Stomach (tissue), 9 donors: ENCODE data around the gene OTOP1. TPM values are rescaled to one million over a fixed set of nuclear protein-coding genes. Genes with fewer than 3 reads are reported as not detected.
"Not testable (repeated sequence)": the region's sequence is repeated elsewhere in the genome, so short reads cannot be mapped to it uniquely, and the experiment has no call there.

Experiments
- DNase-seq, 2 donors: peaks; one replicate each; pipeline versions ENCODE4 v3.0.0 to v3.0.0-alpha.2; 2013 to 2019
- H3K27ac ChIP-seq, 5 donors: fragments of 200-600 bp in 4 of 5; sonication (generic) in 4 of 5; one replicate each; pipeline ENCODE4 v1.5.1; 2013 to 2019; ENCODE audit warnings: mild to moderate bottlenecking in 1 of 5, moderate library complexity in 1 of 5
- H3K27me3 ChIP-seq, 3 donors: fragments of 200-600 bp; sonication (generic); one replicate each; pipeline ENCODE4 v1.5.1; 2017 to 2019; ENCODE audit warnings: mixed run types in 1 of 3
- H3K36me3 ChIP-seq, 4 donors: fragments of 200-600 bp; sonication (generic); 1 replicate in 3 of 4; 2 replicates in 1 of 4; pipeline ENCODE4 v1.5.1; 2016 to 2019
- H3K4me1 ChIP-seq, 4 donors: fragments of 200-600 bp; sonication (generic); one replicate each; pipeline ENCODE4 v1.5.1; 2016 to 2019
- H3K4me3 ChIP-seq, 4 donors: fragments of 200-600 bp; sonication (generic) in 3 of 4; one replicate each; pipeline ENCODE4 v1.5.1; 2016 to 2019; ENCODE audit warnings: mild to moderate bottlenecking in 1 of 4
- H3K9me3 ChIP-seq, 4 donors: fragments of 200-600 bp; sonication (generic); one replicate each; pipeline ENCODE4 v1.5.1; 2016 to 2019
- WGBS, 5 donors: extraction: QIAGEN DNeasy Blood & Tissue Kit in 3 of 5; methylation state at CpG; one replicate each; pipeline versions ENCODE4 v1.1.5 to v1.1.7; 2013 to 2018; 5-methylcytosine and 5-hydroxymethylcytosine counted together
- intact Hi-C: fragments of 100-400 bp; cut with DNase I; formaldehyde crosslinking; loops from one replicate; pipeline ENCODE4 v1.15.1; 2023; ENCODE audit warnings: low total_unique reads
- polyA plus RNA-seq, 3 donors: library from polyadenylated mRNA; stranded (reverse); fragments of 200-250 nt; gene quantifications; one replicate each; pipeline ENCODE4 v1.2.3, GENCODE V29; 2013
- total RNA-seq, 5 donors: library from RNA; depleted of rRNA; stranded (reverse); fragments of >200 nt; gene quantifications; one replicate each; pipeline versions ENCODE4 v1.1.0 to v1.2.3, GENCODE V29; 2014 to 2016
- donor health status: healthy with polysubstance abuse.
- donor health status: Bipolar disorder and iron deficiency.
- donor health status: healthy.

OTOP1 gene
- total and polyA plus RNA-seq, 8 donors = not detected

- peaks cover 0 to 68% (median 14%) of the 10 kb centered on the region in 3 donors for H3K27me3 ChIP-seq
- H3K4me1 ChIP-seq = peaks cover 0 to 11% (median 4%) of the 10 kb centered on the region in 4 donors
- H3K36me3 ChIP-seq, H3K9me3 ChIP-seq, intact Hi-C loops, H3K27ac ChIP-seq: not testable (repeated sequence)
- peak in 1 of 2 donors; percentile 42 for DNase-seq
- WGBS, 5 donors = 3 to 6% (median 5%) methylated on average over 18 to 22 of the region's 25 CpGs; no CpG with 5 or more reads in 2 of the 5 donors
- peak overlapping the region in 1 of 4 donors; percentile 24 for H3K4me3 ChIP-seq
Observed at GRCh38 chr4:4142679-4143078, 84.0 kb downstream of the OTOP1 start.

- WGBS, 5 donors = 88 to 94% (median 92%) methylated on average over 11 of the region's 11 CpGs; no CpG with 5 or more reads in 2 of the 5 donors
- intact Hi-C loops = not testable (repeated sequence)
Observed at GRCh38 chr4:4141186-4141585, 85.5 kb downstream of the OTOP1 start.

More at GRCh38 chr4:4141186-4141585, 85.5 kb downstream of the OTOP1 start:
- Histone ChIP-seq H3K27me3 (peaks cover 0 to 58% (median 14%) of the 10 kb centered on the region in 3 donors), H3K4me1 (peaks cover 0 to 11% (median 4%) of the 10 kb centered on the region in 4 donors)
- H3K36me3 ChIP-seq, DNase-seq, H3K27ac ChIP-seq, H3K9me3 ChIP-seq, H3K4me3 ChIP-seq: not testable (repeated sequence)

Other genes with a start within 250 kb of the OTOP1 start
- 10 to 100 TPM in 3 of 5 donors, 1 to 10 TPM in 1, under 1 TPM in 1; 0.29 to 46.3 (median 19.0) TPM for gene TMEM128, start 21.3 kb upstream of the OTOP1 start, total RNA-seq
- 10 to 100 TPM; 14.9 to 18.5 (median 18.1) TPM for gene TMEM128, start 21.3 kb upstream of the OTOP1 start, polyA plus RNA-seq
- gene LYAR, start 63.2 kb upstream of the OTOP1 start, total RNA-seq = 10 to 100 TPM in 1 of 5 donors, 1 to 10 TPM in 3, under 1 TPM in 1; 0.87 to 17.4 (median 8.1) TPM
- gene LYAR, start 63.2 kb upstream of the OTOP1 start, polyA plus RNA-seq = 10 to 100 TPM in 2 of 3 donors, 1 to 10 TPM in 1; 7.3 to 23.8 (median 13.0) TPM
- gene ZBTB49, start 63.3 kb upstream of the OTOP1 start, total RNA-seq = 1 to 10 TPM in 3 of 5 donors, under 1 TPM in 1, not detected in 1; 0.29 to 7.6 (median 6.6) TPM
- 1 to 10 TPM; 1.2 to 2.7 (median 2.1) TPM for gene ZBTB49, start 63.3 kb upstream of the OTOP1 start, polyA plus RNA-seq
- 1 to 10 TPM in 4 of 5 donors, not detected in 1; 1.2 to 8.1 (median 1.8) TPM for gene NSG1, start 160.2 kb upstream of the OTOP1 start, total RNA-seq
- gene NSG1, start 160.2 kb upstream of the OTOP1 start, polyA plus RNA-seq = 10 to 100 TPM in 1 of 3 donors, 1 to 10 TPM in 2; 4.1 to 13.6 (median 8.0) TPM